Left cardiac atrium (tissue), 4 donors: ENCODE measurements around the gene AKR1B15. TPM values are rescaled to one million over a fixed set of nuclear protein-coding genes. Genes with fewer than 3 reads are reported as not detected.

ENCODE experiments used
- ATAC-seq, 2 donors: fragments of 200-7000 bp; cut with Tn5 transposase; one replicate each; pipeline ENCODE4 v1.9.1; 2020; ENCODE audit warnings: mild to moderate bottlenecking in 2 of 2, moderate library complexity in 2 of 2
- DNase-seq: peaks from one replicate; pipeline ENCODE4 v3.0.0-alpha.2; 2020
- intact Hi-C, 2 donors: fragments of 100-400 bp; cut with DNase I; formaldehyde crosslinking; loops; one replicate each; pipeline versions ENCODE4 v1.14.1 to v1.15.1; 2022 to 2023
- total RNA-seq, 2 donors: library from RNA; stranded (reverse); fragmentation: NEBNext Ultra II Directional; extraction: Animal tissue kit (Norgen Biotek cat#: 25700); gene quantifications; one replicate each; pipeline ENCODE4 v1.2.1, GENCODE V29; 2021
- donor health status: DM: no; HTN: yes; CAD: no.
- donor health status: DM: no; HTN: yes; CAD: no; lungs with severe emphysema.
- donor health status: DM: yes; HTN: yes; CAD: no.
- donor health status: Dilated cardiomyopathy.

Gene AKR1B15
- total RNA-seq, 2 donors from 2014 or later = 0.24 TPM; not detected in 1

DNA sequence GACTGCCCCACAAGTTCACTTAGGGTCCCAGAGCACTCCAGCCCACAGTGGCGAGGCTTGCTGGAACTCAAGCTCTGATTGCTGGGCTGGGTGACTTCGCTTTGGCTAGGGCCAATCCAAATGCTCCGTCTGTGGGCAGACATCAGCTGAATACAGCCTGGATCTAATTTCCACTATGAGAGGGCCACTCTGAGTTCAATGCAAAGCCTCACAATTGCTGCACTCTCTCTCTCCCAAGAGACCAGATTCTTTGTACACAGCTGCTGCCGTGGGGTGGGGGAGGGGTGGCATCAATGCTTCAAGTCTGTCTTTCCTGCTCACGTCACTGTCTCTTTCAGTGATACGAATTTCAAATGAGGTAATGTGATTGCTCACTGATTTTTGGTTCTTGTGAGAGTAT is 50.5 kb downstream of the AKR1B15 start:
- intact Hi-C loops = no loop called here
- DNase-seq (no peak), ATAC-seq (no peak)

GRCh38 chr7:134601459-134601858 is 52.5 kb downstream of the AKR1B15 start:
- intact Hi-C loops = loop anchor here in 1 of 2 donors (10.0 kb wide), 1 partner anchor 57 kb away; the partner anchor contains the start of gene AKR1B15
- DNase-seq (no peak), ATAC-seq (no peak)

- no peak for ATAC-seq
- intact Hi-C loops = loop anchor here in 1 of 2 donors (10.0 kb wide), 1 partner anchor 58 kb away; the partner anchor contains the start of gene AKR1B15
- DNase-seq = no peak
These were observed 54.1 kb downstream of the AKR1B15 start for GRCh38 chr7:134602881-134603451.

- peak; percentile 60 for DNase-seq
- ATAC-seq = peak; percentile 90 to 91
- intact Hi-C loops = loop anchor here (2.0 to 10.0 kb wide), 5 partner anchors 59 to 173 kb away; partner anchors contain the start of gene AKR1B15 (in 2 of the 2)
These were observed 57.3 kb downstream of the AKR1B15 start for GRCh38 chr7:134605978-134606923.

- no peak for ATAC-seq
- intact Hi-C loops = loop anchor here in 1 of 2 donors (5.0 kb wide), 1 partner anchor 179 kb away; no protein-coding TSS in a partner anchor
These were observed 62.8 kb downstream of the AKR1B15 start for GRCh38 chr7:134611611-134612151.

GRCh38 chr7:134612197-134612596 is 63.3 kb downstream of the AKR1B15 start:
- intact Hi-C loops = loop anchor here in 1 of 2 donors (5.0 kb wide), 1 partner anchor 180 kb away; no protein-coding TSS in a partner anchor
- no peak for ATAC-seq
- no peak for DNase-seq

More at GRCh38 chr7:134611611-134612151, 62.8 kb downstream of the AKR1B15 start:
- no peak for DNase-seq

DNA sequence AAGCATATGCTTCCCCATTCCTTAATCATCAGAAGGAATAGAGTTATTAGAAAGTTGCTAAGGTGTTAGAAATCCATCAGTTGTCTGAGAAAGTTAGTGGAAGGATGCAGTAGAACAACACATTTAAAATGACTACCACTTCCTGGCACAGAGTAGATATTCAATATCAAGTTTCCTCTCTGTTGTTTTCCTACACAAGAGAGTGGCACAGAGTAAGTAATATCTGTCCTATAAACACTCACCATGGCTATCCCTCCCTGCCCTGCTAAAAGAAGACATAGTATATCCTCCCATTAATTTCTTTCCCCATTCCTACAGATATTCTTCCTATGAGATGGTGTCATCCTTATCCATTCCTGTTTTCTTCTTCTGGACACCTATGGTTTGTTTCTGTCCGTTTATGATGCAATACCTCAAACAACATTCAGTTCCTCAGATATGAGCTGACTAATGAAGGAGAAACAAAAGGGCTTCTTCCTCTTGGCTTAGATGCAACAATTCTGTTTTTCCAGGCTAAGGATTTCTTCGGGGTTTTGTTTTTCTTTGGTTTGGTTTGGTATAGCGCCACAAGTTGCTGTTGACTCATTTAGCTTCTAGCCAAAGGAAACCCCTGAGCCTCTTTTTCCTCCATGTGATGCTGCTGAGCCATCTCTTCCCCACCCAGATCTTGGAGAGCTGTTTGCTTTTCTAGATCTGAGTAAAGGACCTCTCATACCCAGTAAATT is 64.9 kb downstream of the AKR1B15 start:
- DNase-seq = no peak
- ATAC-seq = peak; percentile 84 to 92
- intact Hi-C loops = loop anchor here in 1 of 2 donors (5.0 kb wide), 1 partner anchor 181 kb away; no protein-coding TSS in a partner anchor

- intact Hi-C loops = no loop called here
- ATAC-seq (no peak), DNase-seq (no peak)
These were observed 67.7 kb downstream of the AKR1B15 start for GRCh38 chr7:134616611-134617010.

GRCh38 chr7:134618756-134619530 is 70.0 kb downstream of the AKR1B15 start:
- intact Hi-C loops = no loop called here
- DNase-seq (no peak), ATAC-seq (peak in 1 of 2 donors; percentile 17)

DNA sequence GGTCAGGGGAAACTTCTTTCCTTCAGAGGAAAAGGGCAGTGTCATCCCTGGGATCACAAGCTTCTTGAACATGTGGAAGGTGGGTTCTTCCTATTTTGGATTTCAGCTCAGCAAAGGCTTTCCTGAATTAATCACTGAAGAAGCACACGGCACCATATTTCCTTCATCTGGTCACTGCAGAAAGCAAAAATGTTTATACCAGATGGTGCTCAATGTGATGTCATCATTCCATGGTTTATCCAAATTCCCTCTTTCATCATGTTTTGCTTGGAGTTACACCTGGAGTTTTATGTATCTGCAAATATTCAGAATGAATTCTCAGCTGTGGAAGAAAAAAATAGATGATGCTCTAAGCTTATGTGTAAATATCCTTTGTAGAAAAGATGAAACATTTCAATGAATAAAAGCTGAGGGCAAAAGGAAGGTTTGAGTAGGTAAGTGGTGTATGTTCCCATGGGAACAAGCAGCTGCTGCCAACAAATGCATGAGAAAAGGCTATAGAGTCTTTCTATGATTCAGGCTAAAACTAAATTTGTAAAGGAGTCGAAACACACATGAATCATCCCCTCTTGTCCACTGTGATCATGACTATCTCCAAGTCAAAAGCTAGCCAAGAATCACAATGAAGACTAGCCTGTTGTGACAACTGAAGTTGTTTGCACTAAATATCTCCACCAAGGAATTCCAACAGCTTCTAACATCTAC is 70.9 kb downstream of the AKR1B15 start:
- no peak for DNase-seq
- ATAC-seq = peak in 1 of 2 donors; percentile 83
- intact Hi-C loops = no loop called here

GRCh38 chr7:134622303-134622995 is 73.5 kb downstream of the AKR1B15 start:
- DNase-seq (no peak), ATAC-seq (no peak)
- intact Hi-C loops = no loop called here

DNA sequence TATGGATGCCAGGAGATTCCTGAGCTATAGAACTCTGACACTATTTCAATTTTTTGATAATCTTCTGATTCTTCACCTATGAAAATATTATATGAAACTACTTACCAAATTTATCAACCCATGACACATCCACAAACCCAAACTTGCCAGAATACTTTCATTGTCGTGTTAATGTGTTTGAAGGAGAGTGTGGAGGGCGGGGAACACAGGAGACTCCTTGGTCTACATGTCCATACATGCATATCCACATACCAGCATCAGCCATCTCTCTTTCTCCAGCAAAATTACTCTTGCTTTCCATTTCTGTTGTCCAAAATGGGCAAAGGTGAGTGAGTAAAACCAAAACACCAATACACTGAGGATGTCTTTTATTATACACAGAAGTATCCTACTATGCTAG is 74.3 kb downstream of the AKR1B15 start:
- DNase-seq (no peak), ATAC-seq (no peak)
- intact Hi-C loops = no loop called here

- intact Hi-C loops = no loop called here
- no peak for ATAC-seq
- DNase-seq = no peak
These were observed 76.6 kb downstream of the AKR1B15 start for GRCh38 chr7:134625550-134625949.

DNA sequence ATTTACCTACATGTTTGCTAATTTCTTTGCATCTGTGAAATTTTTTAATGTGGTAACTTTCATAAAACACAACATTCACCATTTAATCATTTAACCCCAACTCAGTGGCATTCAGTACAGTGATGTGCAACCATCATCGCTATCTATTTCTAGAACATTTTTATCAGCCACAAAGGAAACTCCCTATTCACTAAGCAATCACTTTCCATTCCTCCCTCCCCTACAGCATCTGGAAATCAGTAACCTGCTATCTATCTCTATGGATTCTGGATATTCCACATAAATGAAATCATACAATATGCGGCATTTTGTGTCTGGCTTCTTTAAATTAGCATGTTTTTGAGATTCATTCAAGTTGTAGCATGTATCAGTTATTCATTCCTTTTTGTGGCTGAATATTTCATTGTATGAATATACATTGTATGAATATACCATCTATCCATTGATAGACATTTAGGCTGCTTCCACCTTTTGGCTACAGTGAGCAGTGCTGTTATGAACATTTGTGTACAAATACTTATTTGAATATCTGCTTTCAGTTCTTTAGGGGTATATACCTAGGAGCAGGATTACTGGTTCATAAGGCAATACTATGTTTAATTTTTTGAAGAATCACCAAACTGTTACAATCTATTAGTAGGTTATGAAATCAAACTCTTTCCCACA is 78.3 kb downstream of the AKR1B15 start:
- ATAC-seq = no peak
- DNase-seq = no peak
- intact Hi-C loops = no loop called here

- ATAC-seq = no peak
- no peak for DNase-seq
- intact Hi-C loops = no loop called here
These were observed 78.9 kb downstream of the AKR1B15 start for GRCh38 chr7:134627775-134628153.

DNA sequence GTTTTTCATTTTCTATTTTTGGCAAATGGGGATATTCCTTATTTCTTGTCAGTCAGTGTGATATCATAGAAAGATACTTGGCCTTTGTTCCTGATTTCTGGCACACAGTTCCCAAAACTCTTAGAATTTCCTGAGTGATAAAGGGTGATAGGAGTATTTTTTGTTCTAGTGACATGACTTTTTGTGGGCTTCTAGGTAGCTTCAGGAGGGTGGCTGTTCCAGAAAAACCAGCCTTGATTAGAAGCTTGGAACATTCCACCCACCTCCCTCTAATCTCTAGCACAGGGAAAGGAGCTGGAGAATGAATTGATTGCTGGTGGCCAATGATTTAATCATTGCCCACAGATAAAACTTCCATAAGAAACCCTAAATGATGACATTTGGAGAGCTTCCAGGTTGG is 80.5 kb downstream of the AKR1B15 start:
- DNase-seq (no peak), ATAC-seq (no peak)
- intact Hi-C loops = no loop called here
